ENCODE data around the gene COL20A1.

DNA sequence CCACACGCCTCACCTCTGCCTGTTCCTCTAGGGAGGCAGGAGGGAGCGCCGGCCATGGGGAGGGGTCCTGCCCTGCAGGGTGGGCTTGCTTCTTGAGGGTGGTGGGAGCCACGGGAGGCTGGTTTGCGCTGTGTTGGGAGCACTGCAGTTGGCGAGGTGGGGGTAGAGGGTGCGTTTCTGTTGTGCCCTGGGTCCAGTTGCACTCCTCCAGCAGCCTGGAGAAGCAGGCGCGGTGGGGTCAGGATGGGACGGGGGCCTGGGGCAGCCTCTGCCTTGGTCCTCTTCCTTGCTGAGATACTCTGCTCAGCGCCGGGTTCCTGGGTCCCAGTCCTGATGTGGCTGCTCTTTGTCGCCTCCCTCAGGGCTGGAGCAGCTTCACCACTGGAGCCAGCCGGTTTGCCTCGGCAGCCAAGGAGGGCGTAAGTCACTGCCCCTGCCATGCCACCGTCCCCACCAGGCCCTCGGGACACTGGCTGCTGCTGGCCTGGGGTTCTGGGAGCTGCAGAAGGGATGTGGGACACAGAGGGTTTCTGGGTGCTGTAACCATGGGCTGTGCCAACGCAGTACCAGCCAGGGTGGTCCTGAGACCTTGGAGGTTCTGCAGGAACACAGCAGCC, 11.9 kb upstream of the COL20A1 start:
- TF ChIP-seq, protein P1, sequence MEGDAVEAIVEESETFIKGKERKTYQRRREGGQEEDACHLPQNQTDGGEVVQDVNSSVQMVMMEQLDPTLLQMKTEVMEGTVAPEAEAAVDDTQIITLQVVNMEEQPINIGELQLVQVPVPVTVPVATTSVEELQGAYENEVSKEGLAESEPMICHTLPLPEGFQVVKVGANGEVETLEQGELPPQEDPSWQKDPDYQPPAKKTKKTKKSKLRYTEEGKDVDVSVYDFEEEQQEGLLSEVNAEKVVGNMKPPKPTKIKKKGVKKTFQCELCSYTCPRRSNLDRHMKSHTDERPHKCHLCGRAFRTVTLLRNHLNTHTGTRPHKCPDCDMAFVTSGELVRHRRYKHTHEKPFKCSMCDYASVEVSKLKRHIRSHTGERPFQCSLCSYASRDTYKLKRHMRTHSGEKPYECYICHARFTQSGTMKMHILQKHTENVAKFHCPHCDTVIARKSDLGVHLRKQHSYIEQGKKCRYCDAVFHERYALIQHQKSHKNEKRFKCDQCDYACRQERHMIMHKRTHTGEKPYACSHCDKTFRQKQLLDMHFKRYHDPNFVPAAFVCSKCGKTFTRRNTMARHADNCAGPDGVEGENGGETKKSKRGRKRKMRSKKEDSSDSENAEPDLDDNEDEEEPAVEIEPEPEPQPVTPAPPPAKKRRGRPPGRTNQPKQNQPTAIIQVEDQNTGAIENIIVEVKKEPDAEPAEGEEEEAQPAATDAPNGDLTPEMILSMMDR (IDR thresholded peaks at IDR 0.05): no peak
- no peak for TF ChIP-seq POLR2A (IDR thresholded peaks at IDR 0.05)
- TF ChIP-seq POLR2AphosphoS5 (IDR thresholded peaks at IDR 0.05): no peak

Measured in prostate gland (tissue), 2 donors.